Calu3 (cell line): ENCODE data around the gene CALD1. TPM values are rescaled to one million over a fixed set of nuclear protein-coding genes. Genes with fewer than 3 reads are reported as not detected.

Experiments
- BruUV-seq: library from RNA; stranded (reverse); fragments of 400-500 nt; replicated peaks from 2 replicates; lab custom pipeline; 2021; lab: Mats Ljungman, UMichigan
- CTCF ChIA-PET: fragments of 300-600 bp; sonication (Branson Sonifier 250); formaldehyde crosslinking; loops from one replicate; lab custom pipeline; 2022; ENCODE audit warnings: antibody characterized with exemption; lab: Charles Lee
- DNase-seq: peaks from one replicate; pipeline ENCODE4 v3.0.0; 2022
- H3K27ac Mint-ChIP-seq: one replicate; pipeline ENCODE4 v1.8.0; 2022; ENCODE audit warnings: mixed read lengths; ENCODE audit not compliant: unreplicated experiment
- H3K27me3 Mint-ChIP-seq: one replicate; pipeline ENCODE4 v1.8.0; 2022; ENCODE audit warnings: mixed read lengths; ENCODE audit not compliant: unreplicated experiment
- H3K36me3 Mint-ChIP-seq: one replicate; pipeline ENCODE4 v1.8.0; 2022; ENCODE audit warnings: mild to moderate bottlenecking, moderate library complexity, mixed read lengths; ENCODE audit not compliant: insufficient read depth, unreplicated experiment
- H3K4me1 Mint-ChIP-seq: one replicate; pipeline ENCODE4 v1.8.0; 2022; ENCODE audit warnings: mild to moderate bottlenecking, low read depth, mixed read lengths; ENCODE audit not compliant: unreplicated experiment
- H3K4me3 Mint-ChIP-seq: one replicate; pipeline ENCODE4 v1.8.0; 2022; ENCODE audit warnings: mild to moderate bottlenecking, low read depth, moderate library complexity, mixed read lengths; ENCODE audit not compliant: unreplicated experiment
- H3K9me3 Mint-ChIP-seq: one replicate; pipeline ENCODE4 v1.8.0; 2022; ENCODE audit warnings: low read depth, mixed read lengths; ENCODE audit not compliant: unreplicated experiment
- intact Hi-C: fragments of 100-400 bp; cut with micrococcal nuclease; formaldehyde crosslinking; loops from one replicate; pipeline ENCODE4 v1.10.0; 2022; ENCODE audit not compliant: unreplicated experiment
- total RNA-seq: library from RNA; stranded (reverse); gene quantifications from 2 replicates; pipeline ENCODE4 v1.2.3, GENCODE V29; 2022
- TF ChIP-seq, protein P1 (sequence below): fragments of 200-600 bp; IDR thresholded peaks from one replicate; pipeline ENCODE4 v1.8.0; 2022; ENCODE audit warnings: antibody characterized with exemption; ENCODE audit not compliant: unreplicated experiment

CALD1 gene
- total RNA-seq, 1 experiment from 2014 or later: 9.3 TPM

DNA sequence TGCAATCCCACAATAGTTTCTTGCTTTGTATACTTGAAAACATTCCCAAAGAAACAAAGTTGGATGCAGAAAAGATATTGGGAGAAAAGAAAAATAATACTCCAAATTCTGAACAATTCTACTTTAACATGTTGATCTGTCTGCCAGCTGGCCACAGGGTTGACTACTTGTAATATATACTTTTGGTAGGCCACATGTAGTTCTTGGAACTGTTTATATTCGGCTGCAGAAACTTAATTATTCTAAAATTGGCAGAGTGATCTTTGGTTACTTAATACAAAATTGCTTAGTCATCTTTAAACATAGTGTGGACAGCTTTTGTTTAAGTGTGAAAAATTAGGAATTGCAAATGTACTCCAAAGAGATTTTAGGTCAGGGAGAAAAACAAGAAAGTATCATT, 76.0 kb downstream of the CALD1 start:
- Mint-ChIP-seq H3K27ac (no peak overlapping the region), H3K4me1 (no peaks in the 10 kb centered on the region), H3K27me3 (no peaks in the 10 kb centered on the region), H3K36me3 (no peaks in the 10 kb centered on the region), H3K9me3 (no peaks in the 10 kb centered on the region), H3K4me3 (no peak overlapping the region)
- no peak for DNase-seq
- intact Hi-C loops: no loop called here
- BruUV-seq: no TSS peak
- CTCF ChIA-PET: no interaction called here
- TF ChIP-seq, protein P1, sequence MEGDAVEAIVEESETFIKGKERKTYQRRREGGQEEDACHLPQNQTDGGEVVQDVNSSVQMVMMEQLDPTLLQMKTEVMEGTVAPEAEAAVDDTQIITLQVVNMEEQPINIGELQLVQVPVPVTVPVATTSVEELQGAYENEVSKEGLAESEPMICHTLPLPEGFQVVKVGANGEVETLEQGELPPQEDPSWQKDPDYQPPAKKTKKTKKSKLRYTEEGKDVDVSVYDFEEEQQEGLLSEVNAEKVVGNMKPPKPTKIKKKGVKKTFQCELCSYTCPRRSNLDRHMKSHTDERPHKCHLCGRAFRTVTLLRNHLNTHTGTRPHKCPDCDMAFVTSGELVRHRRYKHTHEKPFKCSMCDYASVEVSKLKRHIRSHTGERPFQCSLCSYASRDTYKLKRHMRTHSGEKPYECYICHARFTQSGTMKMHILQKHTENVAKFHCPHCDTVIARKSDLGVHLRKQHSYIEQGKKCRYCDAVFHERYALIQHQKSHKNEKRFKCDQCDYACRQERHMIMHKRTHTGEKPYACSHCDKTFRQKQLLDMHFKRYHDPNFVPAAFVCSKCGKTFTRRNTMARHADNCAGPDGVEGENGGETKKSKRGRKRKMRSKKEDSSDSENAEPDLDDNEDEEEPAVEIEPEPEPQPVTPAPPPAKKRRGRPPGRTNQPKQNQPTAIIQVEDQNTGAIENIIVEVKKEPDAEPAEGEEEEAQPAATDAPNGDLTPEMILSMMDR: no peak

DNA sequence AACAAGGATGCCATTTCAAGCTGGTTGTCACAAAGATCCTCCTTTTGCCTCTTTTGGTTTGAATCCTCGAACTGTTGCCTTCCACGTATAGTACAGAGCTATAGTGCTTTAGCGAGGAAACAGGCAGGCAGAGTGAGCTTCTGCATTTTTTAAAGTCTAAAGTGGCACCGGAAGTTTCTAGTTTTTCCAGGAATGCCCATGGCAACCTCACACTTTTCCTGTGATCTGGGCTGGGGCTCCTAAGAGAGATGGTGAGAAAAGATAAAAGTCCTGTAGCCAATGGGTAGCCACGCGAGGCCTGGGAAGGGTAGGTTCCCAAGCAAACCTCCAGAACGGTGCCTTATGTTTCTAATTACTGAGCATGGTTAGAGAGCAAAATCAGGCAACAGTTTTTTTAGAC, 76.7 kb downstream of the CALD1 start:
- H3K27ac Mint-ChIP-seq: no peak overlapping the region
- no peaks in the 10 kb centered on the region for H3K36me3 Mint-ChIP-seq
- DNase-seq: no peak
- CTCF ChIA-PET: no interaction called here
- TF ChIP-seq, protein P1: no peak
- H3K4me1 Mint-ChIP-seq: no peaks in the 10 kb centered on the region
- no TSS peak for BruUV-seq
- no peaks in the 10 kb centered on the region for H3K27me3 Mint-ChIP-seq
- intact Hi-C loops: no loop called here
- H3K4me3 Mint-ChIP-seq: no peak overlapping the region
- no peaks in the 10 kb centered on the region for H3K9me3 Mint-ChIP-seq

DNA sequence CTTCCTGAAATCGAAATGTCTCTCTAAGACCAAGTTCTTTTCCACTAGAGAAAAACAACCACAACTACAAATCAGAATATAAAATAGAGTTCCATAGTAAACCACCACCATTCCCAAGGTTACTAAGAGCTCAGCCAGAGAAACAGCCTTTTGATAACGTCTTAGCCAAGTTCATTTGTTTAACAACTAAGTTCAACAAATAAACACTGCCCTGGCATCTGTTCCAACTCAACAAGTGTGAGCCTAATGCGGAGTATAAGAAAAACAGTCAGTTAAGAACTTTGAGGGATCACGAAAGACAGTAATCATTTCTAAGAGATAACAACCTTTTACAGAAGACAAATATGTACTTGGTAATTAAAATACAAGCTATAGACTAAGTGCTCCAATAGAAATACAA, 77.3 kb downstream of the CALD1 start:
- Mint-ChIP-seq H3K9me3 (no peaks in the 10 kb centered on the region), H3K4me1 (no peaks in the 10 kb centered on the region), H3K27me3 (no peaks in the 10 kb centered on the region), H3K36me3 (no peaks in the 10 kb centered on the region), H3K27ac (no peak overlapping the region), H3K4me3 (no peak overlapping the region)
- intact Hi-C loops: no loop called here
- no TSS peak for BruUV-seq
- CTCF ChIA-PET: no interaction called here
- no peak for DNase-seq
- TF ChIP-seq, protein P1: no peak

- intact Hi-C loops: no loop called here
- no peak overlapping the region for H3K27ac Mint-ChIP-seq
- no peaks in the 10 kb centered on the region for H3K9me3 Mint-ChIP-seq
- no peaks in the 10 kb centered on the region for H3K27me3 Mint-ChIP-seq
- TF ChIP-seq, protein P1: no peak
- H3K4me1 Mint-ChIP-seq: no peaks in the 10 kb centered on the region
- CTCF ChIA-PET: no interaction called here
- no peak for DNase-seq
- no peak overlapping the region for H3K4me3 Mint-ChIP-seq
- no peaks in the 10 kb centered on the region for H3K36me3 Mint-ChIP-seq
- BruUV-seq: no TSS peak
Measured at GRCh38 chr7:134857958-134858357, 78.5 kb downstream of the CALD1 start.
